GM12874 (cell line): ENCODE results near the gene XRN1.

Experiments used
- CTCF ChIP-seq: IDR thresholded peaks from 2 replicates; pipeline ENCODE4 v1.5.1; 2011; ENCODE audit warnings: low read depth, mild to moderate bottlenecking, control low read depth, low read length, moderate library complexity; ENCODE audit not compliant: insufficient read depth

XRN1 gene

GRCh38 chr3:142447852-142448823 lies at the start of gene XRN1:
TSS of gene XRN1 (minus strand) at chr3:142448037. CDS start at chr3:142447944, 93 bp downstream.
- TF ChIP-seq CTCF = no peak

- TF ChIP-seq CTCF = no peak
Observed at GRCh38 chr3:142495103-142495502, 47.3 kb upstream of the XRN1 start.

GRCh38 chr3:142492184-142492583 lies 44.3 kb upstream of the XRN1 start:
- no peak for TF ChIP-seq CTCF

GRCh38 chr3:142489572-142490323 lies 41.9 kb upstream of the XRN1 start:
- TF ChIP-seq CTCF = no peak

GRCh38 chr3:142484912-142485435 lies 37.1 kb upstream of the XRN1 start:
- no peak for TF ChIP-seq CTCF

GRCh38 chr3:142481196-142481595 lies 33.4 kb upstream of the XRN1 start:
- no peak for TF ChIP-seq CTCF

GRCh38 chr3:142470826-142471225 lies 23.0 kb upstream of the XRN1 start:
- TF ChIP-seq CTCF = no peak
